PC-9 (cell line): ENCODE results near the gene EXOG. TPM values are rescaled to one million over a fixed set of nuclear protein-coding genes. Genes with fewer than 3 reads are reported as not detected.

Experiments
- BruUV-seq: library from RNA; stranded (reverse); fragments of 400-500 nt; replicated peaks from 2 replicates; lab custom pipeline; 2021; lab: Mats Ljungman, UMichigan
- CTCF ChIA-PET: fragments of 300-600 bp; sonication (Branson Sonifier 250); formaldehyde crosslinking; loops from one replicate; lab custom pipeline; 2022; ENCODE audit warnings: antibody characterized with exemption; lab: Charles Lee
- POLR2A ChIA-PET: fragments of 300-600 bp; sonication (Branson Sonifier 250); formaldehyde crosslinking; loops from one replicate; lab custom pipeline; 2022; ENCODE audit warnings: antibody characterized with exemption; ENCODE audit not compliant: unreplicated experiment; lab: Charles Lee
- DNase-seq, 2 experiments: peaks; one replicate each; pipeline versions ENCODE4 v3.0.0 to v3.0.0-alpha.2; 2015 to 2022; ENCODE audit warnings: mixed read lengths in 1 of 2
- H2AFZ ChIP-seq: fragments of 200-600 bp; sonication (generic); 2 replicates; pipeline ENCODE4 v1.8.1; 2017; ENCODE audit warnings: antibody characterized with exemption
- H3F3A ChIP-seq: fragments of 200-600 bp; sonication (generic); 2 replicates; pipeline ENCODE4 v1.8.1; 2017; ENCODE audit warnings: antibody characterized with exemption, mild to moderate bottlenecking, low read depth; ENCODE audit not compliant: insufficient read depth
- H3K27ac ChIP-seq: fragments of 200-600 bp; sonication (generic); 2 replicates; pipeline ENCODE4 v1.6.1; 2016; ENCODE audit warnings: mixed run types
- H3K27me3 ChIP-seq: fragments of 200-600 bp; sonication (generic); 2 replicates; pipeline ENCODE4 v1.6.1; 2016; ENCODE audit warnings: low read depth, mixed run types; ENCODE audit not compliant: insufficient read depth
- H3K36me3 ChIP-seq: fragments of 200-600 bp; sonication (generic); 2 replicates; pipeline ENCODE4 v1.6.1; 2016; ENCODE audit warnings: low read depth, mixed run types
- H3K4me1 ChIP-seq: fragments of 200-600 bp; sonication (generic); replicated peaks from 2 replicates; pipeline ENCODE4 v1.6.1; 2016; ENCODE audit warnings: mixed run types; ENCODE audit not compliant: insufficient read depth
- H3K4me2 ChIP-seq: fragments of 200-600 bp; sonication (generic); 2 replicates; pipeline ENCODE4 v1.6.1; 2017; ENCODE audit warnings: mixed run types
- H3K4me3 ChIP-seq: fragments of 200-600 bp; sonication (generic); 2 replicates; pipeline ENCODE4 v1.6.1; 2016; ENCODE audit warnings: mixed run types
- H3K79me2 ChIP-seq: fragments of 200-600 bp; sonication (generic); 2 replicates; pipeline ENCODE4 v1.6.1; 2017; ENCODE audit warnings: low read depth, mixed run types
- H3K9me2 ChIP-seq: fragments of 200-600 bp; sonication (generic); 2 replicates; pipeline ENCODE4 v1.8.1; 2017; ENCODE audit warnings: mild to moderate bottlenecking; ENCODE audit not compliant: insufficient read depth
- H3K9me3 ChIP-seq: fragments of 200-600 bp; sonication (generic); 2 replicates; pipeline ENCODE4 v1.8.1; 2016; ENCODE audit warnings: low read depth; ENCODE audit not compliant: insufficient read depth
- H4K20me1 ChIP-seq: fragments of 200-600 bp; sonication (generic); 2 replicates; pipeline ENCODE4 v1.8.1; 2017; ENCODE audit not compliant: insufficient read depth
- CTCF ChIP-seq: fragments of 200-600 bp; sonication (generic); conservative IDR thresholded peaks from 2 replicates; pipeline ENCODE4 v1.6.1; 2017; ENCODE audit warnings: mixed run types, antibody characterized with exemption, mild to moderate bottlenecking, moderate library complexity
- EZH2 ChIP-seq: fragments of 200-600 bp; sonication (generic); IDR thresholded peaks from 2 replicates; pipeline ENCODE4 v1.8.0; 2017; ENCODE audit warnings: antibody characterized with exemption, low read depth
- intact Hi-C: fragments of 100-400 bp; cut with micrococcal nuclease; formaldehyde crosslinking; loops from one replicate; pipeline ENCODE4 v1.10.0; 2022; ENCODE audit not compliant: unreplicated experiment
- total RNA-seq: library from RNA; stranded (reverse); gene quantifications from 2 replicates; pipeline ENCODE4 v1.2.3, GENCODE V29; 2021

EXOG gene
- total RNA-seq, 1 experiment from 2014 or later = 7.5 TPM

DNA sequence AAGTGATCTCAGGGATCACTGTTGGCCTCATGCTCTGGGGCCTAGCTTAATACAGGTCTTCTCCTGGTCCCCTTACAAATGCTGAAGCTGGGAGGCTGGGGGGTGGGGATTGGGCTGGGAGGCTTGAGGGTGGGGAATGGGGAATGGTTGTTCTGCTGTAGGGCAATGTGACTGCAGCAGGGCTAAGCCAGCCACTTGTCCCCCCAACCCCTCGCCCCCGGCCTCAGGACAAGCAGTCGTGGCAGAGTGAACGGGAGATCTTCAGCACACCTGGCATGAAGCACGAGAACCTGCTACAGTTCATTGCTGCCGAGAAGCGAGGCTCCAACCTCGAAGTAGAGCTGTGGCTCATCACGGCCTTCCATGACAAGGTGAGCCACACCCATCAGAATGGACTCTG, 17.2 kb upstream of the EXOG start:
- Histone ChIP-seq H3K79me2 (no peaks in the 10 kb centered on the region), H3K27me3 (no peaks in the 10 kb centered on the region), H3K36me3 (no peaks in the 10 kb centered on the region), H4K20me1 (no peaks in the 10 kb centered on the region; the same call in 1 of the 2 replicates), H3F3A (no peaks in the 10 kb centered on the region), H3K4me3 (no peak overlapping the region), H3K9me2 (no peaks in the 10 kb centered on the region), H2AFZ (no peak overlapping the region), H3K9me3 (no peaks in the 10 kb centered on the region), H3K27ac (no peak overlapping the region), H3K4me1 (no peaks in the 10 kb centered on the region), H3K4me2 (no peak overlapping the region)
- no peak for DNase-seq
- BruUV-seq = no TSS peak
- no peak for TF ChIP-seq EZH2
- TF ChIP-seq CTCF = no peak
- intact Hi-C loops = loop anchor here (1.0 to 2.0 kb wide), 4 partner anchors 132 to 505 kb away; partner anchors contain the start of gene XYLB
- CTCF ChIA-PET = no interaction called here
- POLR2A ChIA-PET = no interaction called here

GRCh38 chr3:38479431-38480092, 16.6 kb upstream of the EXOG start:
- TF ChIP-seq EZH2 = no peak
- peak; percentile 79 for TF ChIP-seq CTCF
- Histone ChIP-seq H3K27me3 (no peaks in the 10 kb centered on the region), H2AFZ (no peak overlapping the region), H3K27ac (no peak overlapping the region), H4K20me1 (no peaks in the 10 kb centered on the region; the same call in 1 of the 2 replicates), H3K4me3 (no peak overlapping the region), H3K4me1 (no peaks in the 10 kb centered on the region), H3F3A (no peaks in the 10 kb centered on the region), H3K36me3 (no peaks in the 10 kb centered on the region), H3K4me2 (no peak overlapping the region), H3K9me2 (no peaks in the 10 kb centered on the region), H3K9me3 (no peaks in the 10 kb centered on the region), H3K79me2 (no peaks in the 10 kb centered on the region)
- ChIA-PET POLR2A (no interaction called here), CTCF (no interaction called here)
- intact Hi-C loops = loop anchor here (1.0 to 10.0 kb wide), 7 partner anchors 25 to 625 kb away; partner anchors contain the start of gene XYLB
- peak in 1 of 2 experiments; percentile 50 for DNase-seq
- no TSS peak for BruUV-seq

- Histone ChIP-seq H3K4me2 (no peak overlapping the region), H2AFZ (no peak overlapping the region), H3K27me3 (no peaks in the 10 kb centered on the region), H3F3A (no peaks in the 10 kb centered on the region), H3K4me3 (no peak overlapping the region), H3K4me1 (no peaks in the 10 kb centered on the region), H3K27ac (no peak overlapping the region), H4K20me1 (no peaks in the 10 kb centered on the region), H3K9me3 (no peaks in the 10 kb centered on the region), H3K9me2 (no peaks in the 10 kb centered on the region), H3K36me3 (no peaks in the 10 kb centered on the region), H3K79me2 (no peaks in the 10 kb centered on the region)
- TF ChIP-seq CTCF (peak; percentile 32; the same call in 1 of the 2 replicates), EZH2 (no peak)
- intact Hi-C loops = loop anchor here (2.0 to 10.0 kb wide), 3 partner anchors 25 to 625 kb away; no protein-coding TSS in a partner anchor
- no TSS peak for BruUV-seq
- no peak for DNase-seq
- ChIA-PET CTCF (no interaction called here), POLR2A (no interaction called here)
Measured at GRCh38 chr3:38480093-38480445, 16.1 kb upstream of the EXOG start.
